Measurements from ENCODE around the gene PADI3.
"Not testable (repeated sequence)": the region's sequence is repeated elsewhere in the genome, so short reads cannot be mapped to it uniquely, and the experiment has no call there.

The PADI3 gene

DNA sequence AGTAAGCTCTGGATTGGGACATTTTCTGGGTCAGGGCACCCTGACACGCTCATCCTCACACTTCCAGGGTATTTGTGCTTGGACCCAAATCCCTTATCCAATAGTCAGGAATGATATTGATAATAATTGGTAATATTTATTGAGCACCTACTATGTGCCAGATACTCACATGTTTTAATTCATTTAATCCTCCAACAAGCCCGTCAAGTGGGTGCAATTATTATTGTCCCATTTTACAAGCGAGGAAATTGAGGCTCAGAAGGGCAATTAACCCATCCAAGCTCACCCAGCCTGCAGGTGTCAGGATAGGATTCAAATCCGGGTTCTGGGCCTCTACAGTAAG, 11.4 kb upstream of the PADI3 start:
- H3K4me3 ChIP-seq (ENCODE audit: low read length in 2 of 2), result no peak overlapping the region

DNA sequence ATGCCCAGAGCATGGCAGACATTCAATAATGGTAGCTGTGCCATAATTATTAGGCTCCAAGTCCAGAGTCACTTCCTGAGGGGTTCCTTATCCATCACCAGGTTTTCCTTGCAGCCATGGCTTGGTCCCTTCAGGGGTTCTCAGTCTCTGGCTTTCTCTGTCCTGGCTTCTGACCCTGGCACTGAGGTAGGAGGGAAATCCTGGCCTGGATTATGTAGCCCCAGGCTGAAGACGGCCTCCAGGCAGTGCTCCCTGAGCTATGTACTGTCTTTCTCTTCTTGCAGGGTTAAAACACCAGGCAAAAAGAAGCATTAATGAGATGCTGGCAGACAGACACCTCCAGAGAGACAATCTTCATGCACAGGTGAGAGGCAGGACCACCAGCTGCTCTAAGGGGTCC, 9.5 kb upstream of the PADI3 start:
- Histone ChIP-seq H3K36me3 (ENCODE audit: control insufficient read depth in 2 of 2, insufficient read depth in 2 of 2, low read length in 2 of 2) (no peaks in the 10 kb centered on the region), H3K4me1 (ENCODE audit: control insufficient read depth in 2 of 2, insufficient read depth in 2 of 2, low read length in 2 of 2) (peaks cover 4 to 10% of the 10 kb centered on the region in 2 donors), H3K4me3 (ENCODE audit: low read length in 2 of 2) (no peak overlapping the region), H3K27me3 (ENCODE audit: control insufficient read depth in 2 of 2, insufficient read depth in 2 of 2, low read length in 2 of 2) (no peaks in the 10 kb centered on the region), H3K9me3 (ENCODE audit: control insufficient read depth in 2 of 2, low read length in 2 of 2) (no peaks in the 10 kb centered on the region), H3K27ac (ENCODE audit: low read depth in 2 of 2, low read length in 2 of 2) (no peak overlapping the region), H3K9ac (ENCODE audit: low read depth in 1 of 2, low read length in 2 of 2) (no peak overlapping the region)

More for the DNA sequence above, 11.4 kb upstream of the PADI3 start:
- Histone ChIP-seq H3K36me3 (ENCODE audit: control insufficient read depth in 2 of 2, insufficient read depth in 2 of 2, low read length in 2 of 2) (no peaks in the 10 kb centered on the region), H3K9me3 (ENCODE audit: control insufficient read depth in 2 of 2, low read length in 2 of 2) (no peaks in the 10 kb centered on the region), H3K9ac (ENCODE audit: low read depth in 1 of 2, low read length in 2 of 2) (no peak overlapping the region), H3K27ac (ENCODE audit: low read depth in 2 of 2, low read length in 2 of 2) (no peak overlapping the region), H3K27me3 (ENCODE audit: control insufficient read depth in 2 of 2, insufficient read depth in 2 of 2, low read length in 2 of 2) (no peaks in the 10 kb centered on the region), H3K4me1 (ENCODE audit: control insufficient read depth in 2 of 2, insufficient read depth in 2 of 2, low read length in 2 of 2) (peaks cover 18 to 29% of the 10 kb centered on the region in 2 donors)

DNA sequence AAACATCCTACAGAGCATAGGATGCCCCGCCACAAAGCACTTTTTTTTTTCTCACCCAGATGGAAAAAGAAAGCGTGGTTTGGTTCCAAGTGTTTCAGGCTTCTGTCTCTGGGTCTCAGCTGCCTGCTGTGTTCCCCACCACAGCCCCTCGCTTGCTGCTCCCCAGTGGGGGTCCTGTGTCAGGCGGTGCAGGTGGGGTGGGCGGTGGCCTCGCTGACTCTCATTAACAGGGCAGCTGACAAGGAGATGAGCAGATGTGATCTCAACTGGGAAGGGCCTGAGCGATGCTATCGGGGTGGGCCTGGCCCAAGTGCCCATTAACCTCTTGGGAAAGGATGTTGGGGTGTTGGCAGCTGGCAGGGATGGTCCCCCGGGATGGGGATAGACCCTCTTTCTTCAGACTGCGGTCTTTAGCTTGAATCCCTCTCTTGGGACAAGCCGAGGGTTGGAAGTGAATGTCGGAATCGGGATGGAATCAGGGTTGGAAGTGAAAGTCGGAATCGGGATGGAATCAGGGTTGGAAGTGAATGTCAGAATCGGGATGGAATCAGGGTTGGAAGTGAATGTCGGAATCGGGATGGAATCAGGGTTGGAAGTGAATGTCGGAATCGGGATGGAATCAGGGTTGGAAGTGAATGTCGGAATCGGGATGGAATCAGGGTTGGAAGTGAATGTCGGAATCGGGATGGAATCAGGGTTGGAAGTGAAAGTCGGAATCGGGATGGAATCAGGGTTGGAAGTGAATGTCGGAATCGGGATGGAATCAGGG, 7.7 kb upstream of the PADI3 start:
- not testable (repeated sequence) for H3K4me3 ChIP-seq (ENCODE audit: low read length in 2 of 2); H3K9ac ChIP-seq (ENCODE audit: low read depth in 1 of 2, low read length in 2 of 2); H3K27ac ChIP-seq (ENCODE audit: low read depth in 2 of 2, low read length in 2 of 2); H3K9me3 ChIP-seq (ENCODE audit: control insufficient read depth in 2 of 2, low read length in 2 of 2); H3K27me3 ChIP-seq (ENCODE audit: control insufficient read depth in 2 of 2, insufficient read depth in 2 of 2, low read length in 2 of 2); H3K36me3 ChIP-seq (ENCODE audit: control insufficient read depth in 2 of 2, insufficient read depth in 2 of 2, low read length in 2 of 2); H3K4me1 ChIP-seq (ENCODE audit: control insufficient read depth in 2 of 2, insufficient read depth in 2 of 2, low read length in 2 of 2)

DNA sequence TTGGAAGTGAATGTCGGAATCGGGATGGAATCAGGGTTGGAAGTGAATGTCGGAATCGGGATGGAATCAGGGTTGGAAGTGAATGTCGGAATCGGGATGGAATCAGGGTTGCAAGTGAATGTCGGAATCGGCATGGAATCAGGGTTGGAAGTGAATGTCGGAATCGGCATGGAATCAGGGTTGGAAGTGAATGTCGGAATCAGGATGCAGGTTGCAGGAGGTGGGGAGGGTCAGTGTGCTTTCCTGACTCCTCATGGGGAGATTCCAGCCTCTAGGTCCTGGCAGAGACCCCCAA, 7.2 kb upstream of the PADI3 start:
- H3K27me3 ChIP-seq (ENCODE audit: control insufficient read depth in 2 of 2, insufficient read depth in 2 of 2, low read length in 2 of 2); H3K4me3 ChIP-seq (ENCODE audit: low read length in 2 of 2); H3K9ac ChIP-seq (ENCODE audit: low read depth in 1 of 2, low read length in 2 of 2): not testable (repeated sequence)

DNA sequence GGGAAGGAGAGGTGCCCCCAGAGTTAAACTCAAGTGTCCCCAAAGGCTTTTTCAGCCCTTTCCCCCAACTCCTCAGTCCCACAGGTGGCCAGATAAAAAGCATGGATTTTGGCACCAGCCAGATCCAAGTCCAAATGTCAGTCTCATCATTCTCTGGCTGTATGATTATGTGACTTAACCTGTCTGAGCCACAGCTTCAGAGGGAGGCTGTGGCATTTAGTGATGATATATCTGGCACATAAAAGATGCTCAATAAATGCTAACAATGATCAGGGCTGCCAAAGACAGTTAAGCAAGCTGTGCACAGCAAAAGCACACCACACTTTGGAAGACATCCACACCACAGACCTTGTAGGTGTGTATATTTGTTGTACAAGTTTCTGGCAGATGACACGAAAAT, 5.6 kb upstream of the PADI3 start:
- no peaks in the 10 kb centered on the region for H3K36me3 ChIP-seq (ENCODE audit: control insufficient read depth in 2 of 2, insufficient read depth in 2 of 2, low read length in 2 of 2)
- no peaks in the 10 kb centered on the region for H3K9me3 ChIP-seq (ENCODE audit: control insufficient read depth in 2 of 2, low read length in 2 of 2)
- H3K9ac ChIP-seq (ENCODE audit: low read depth in 1 of 2, low read length in 2 of 2), result no peak overlapping the region
- no peak overlapping the region for H3K4me3 ChIP-seq (ENCODE audit: low read length in 2 of 2)
- no peaks in the 10 kb centered on the region for H3K4me1 ChIP-seq (ENCODE audit: control insufficient read depth in 2 of 2, insufficient read depth in 2 of 2, low read length in 2 of 2)
- H3K27me3 ChIP-seq (ENCODE audit: control insufficient read depth in 2 of 2, insufficient read depth in 2 of 2, low read length in 2 of 2), result no peaks in the 10 kb centered on the region
- H3K27ac ChIP-seq (ENCODE audit: low read depth in 2 of 2, low read length in 2 of 2), result no peak overlapping the region

More for the DNA sequence above, 7.2 kb upstream of the PADI3 start:
- not testable (repeated sequence) for H3K27ac ChIP-seq (ENCODE audit: low read depth in 2 of 2, low read length in 2 of 2); H3K4me1 ChIP-seq (ENCODE audit: control insufficient read depth in 2 of 2, insufficient read depth in 2 of 2, low read length in 2 of 2); H3K9me3 ChIP-seq (ENCODE audit: control insufficient read depth in 2 of 2, low read length in 2 of 2); H3K36me3 ChIP-seq (ENCODE audit: control insufficient read depth in 2 of 2, insufficient read depth in 2 of 2, low read length in 2 of 2)

DNA sequence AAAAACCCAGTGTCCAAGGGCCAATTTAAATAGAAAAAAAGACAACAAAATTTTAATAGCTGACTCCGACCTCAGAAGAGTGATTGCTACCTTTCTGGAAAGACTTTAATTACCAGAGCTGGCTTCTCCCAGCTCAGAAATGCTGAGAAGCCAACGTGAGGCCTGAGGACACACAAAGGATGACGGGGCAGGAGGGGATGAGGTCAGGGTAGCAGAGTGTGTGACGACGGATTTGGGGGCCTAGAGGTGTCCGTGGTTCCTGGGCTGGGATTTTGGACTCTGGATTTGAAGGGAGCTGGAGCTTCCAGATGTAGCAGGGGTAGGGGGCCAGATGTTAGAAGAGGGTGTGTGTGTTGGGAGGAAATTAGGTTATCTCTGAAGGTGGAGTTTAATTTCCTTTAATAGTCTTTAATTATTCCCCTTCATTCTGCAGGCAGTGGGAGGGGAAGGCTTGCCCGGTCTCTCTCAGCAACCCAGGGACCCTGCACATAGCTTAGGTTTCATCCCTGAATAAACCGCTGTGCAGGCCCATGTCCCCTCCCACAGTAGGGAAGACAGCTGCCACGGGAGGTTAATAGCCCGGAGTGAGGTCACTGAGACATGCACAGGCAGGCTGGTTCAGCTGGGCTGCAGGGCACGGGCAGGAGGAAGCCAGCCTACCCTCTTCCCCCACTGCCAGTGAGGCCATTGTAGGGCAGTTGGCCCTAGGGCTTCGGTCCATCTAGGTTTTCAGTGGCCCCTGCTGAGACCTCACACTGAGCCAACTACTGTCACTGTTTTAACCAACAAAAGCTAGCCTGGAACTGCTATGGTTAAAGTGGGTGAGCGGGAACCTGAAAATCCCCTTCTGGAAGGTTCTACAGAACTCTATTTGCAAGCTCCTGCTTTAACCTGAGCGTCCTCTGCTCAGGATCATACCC, 3.8 kb upstream of the PADI3 start:
- Histone ChIP-seq H3K27me3 (ENCODE audit: control insufficient read depth in 2 of 2, insufficient read depth in 2 of 2, low read length in 2 of 2) (no peaks in the 10 kb centered on the region), H3K4me1 (ENCODE audit: control insufficient read depth in 2 of 2, insufficient read depth in 2 of 2, low read length in 2 of 2) (peaks cover 0 to under 1% of the 10 kb centered on the region in 2 donors), H3K9me3 (ENCODE audit: control insufficient read depth in 2 of 2, low read length in 2 of 2) (no peaks in the 10 kb centered on the region), H3K4me3 (ENCODE audit: low read length in 2 of 2) (no peak overlapping the region), H3K36me3 (ENCODE audit: control insufficient read depth in 2 of 2, insufficient read depth in 2 of 2, low read length in 2 of 2) (no peaks in the 10 kb centered on the region), H3K27ac (ENCODE audit: low read depth in 2 of 2, low read length in 2 of 2) (no peak overlapping the region), H3K9ac (ENCODE audit: low read depth in 1 of 2, low read length in 2 of 2) (no peak overlapping the region)

DNA sequence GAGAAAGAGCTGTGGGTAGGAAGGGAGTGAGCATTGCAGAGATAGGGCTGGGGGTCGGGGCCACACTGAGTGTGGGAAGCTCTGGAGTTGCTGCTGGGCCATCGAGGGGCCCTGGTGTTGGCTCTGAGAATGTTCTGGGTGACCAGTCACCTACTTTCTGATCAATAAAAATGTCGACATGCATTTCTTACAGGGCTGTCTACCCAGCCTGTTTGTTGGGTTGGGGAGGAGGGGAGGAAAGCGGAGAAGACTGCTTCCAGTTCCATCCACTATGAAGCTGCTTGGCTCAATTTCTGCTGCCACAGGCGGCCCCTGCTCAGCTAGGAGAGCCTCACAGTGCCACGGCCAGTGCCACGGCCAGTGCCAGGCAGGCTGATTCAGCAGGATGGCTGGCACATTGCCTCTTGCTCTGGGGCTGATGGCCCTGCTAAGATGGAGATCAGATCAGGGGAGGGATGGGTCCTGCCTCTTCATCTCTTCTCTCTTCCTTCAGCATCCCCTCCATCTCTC, 3.0 kb upstream of the PADI3 start:
- Histone ChIP-seq H3K27ac (ENCODE audit: low read depth in 2 of 2, low read length in 2 of 2) (no peak overlapping the region), H3K36me3 (ENCODE audit: control insufficient read depth in 2 of 2, insufficient read depth in 2 of 2, low read length in 2 of 2) (no peaks in the 10 kb centered on the region), H3K9me3 (ENCODE audit: control insufficient read depth in 2 of 2, low read length in 2 of 2) (no peaks in the 10 kb centered on the region), H3K9ac (ENCODE audit: low read depth in 1 of 2, low read length in 2 of 2) (no peak overlapping the region), H3K4me1 (ENCODE audit: control insufficient read depth in 2 of 2, insufficient read depth in 2 of 2, low read length in 2 of 2) (peaks cover 1 to 9% of the 10 kb centered on the region in 2 donors), H3K4me3 (ENCODE audit: low read length in 2 of 2) (no peak overlapping the region), H3K27me3 (ENCODE audit: control insufficient read depth in 2 of 2, insufficient read depth in 2 of 2, low read length in 2 of 2) (no peaks in the 10 kb centered on the region)

DNA sequence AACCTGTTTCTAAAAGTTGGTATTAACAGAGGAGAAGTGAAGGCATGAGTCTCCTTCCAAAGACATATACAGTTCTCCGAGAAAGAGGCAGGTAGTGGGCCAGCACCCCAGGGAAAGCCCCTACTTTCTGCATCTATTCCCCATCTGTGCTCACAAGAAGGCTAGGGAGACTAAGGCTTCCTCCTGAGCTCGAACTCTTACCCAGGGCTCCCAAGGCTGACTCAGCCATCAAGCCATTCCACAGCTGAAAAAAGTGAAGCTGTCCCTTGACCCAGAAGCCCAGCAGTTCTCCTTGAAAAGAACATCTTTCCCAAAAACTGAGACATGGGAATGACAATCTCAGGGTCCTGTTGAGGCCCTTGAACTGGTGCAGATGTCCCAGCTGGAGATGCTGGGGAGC, 1.9 kb upstream of the PADI3 start:
- no peak overlapping the region for H3K27ac ChIP-seq (ENCODE audit: low read depth in 2 of 2, low read length in 2 of 2)
- no peak overlapping the region for H3K4me3 ChIP-seq (ENCODE audit: low read length in 2 of 2)
- H3K27me3 ChIP-seq (ENCODE audit: control insufficient read depth in 2 of 2, insufficient read depth in 2 of 2, low read length in 2 of 2), result no peaks in the 10 kb centered on the region
- no peaks in the 10 kb centered on the region for H3K9me3 ChIP-seq (ENCODE audit: control insufficient read depth in 2 of 2, low read length in 2 of 2)
- no peak overlapping the region for H3K9ac ChIP-seq (ENCODE audit: low read depth in 1 of 2, low read length in 2 of 2)
- peaks cover 6 to 18% of the 10 kb centered on the region in 2 donors for H3K4me1 ChIP-seq (ENCODE audit: control insufficient read depth in 2 of 2, insufficient read depth in 2 of 2, low read length in 2 of 2)
- no peaks in the 10 kb centered on the region for H3K36me3 ChIP-seq (ENCODE audit: control insufficient read depth in 2 of 2, insufficient read depth in 2 of 2, low read length in 2 of 2)

DNA sequence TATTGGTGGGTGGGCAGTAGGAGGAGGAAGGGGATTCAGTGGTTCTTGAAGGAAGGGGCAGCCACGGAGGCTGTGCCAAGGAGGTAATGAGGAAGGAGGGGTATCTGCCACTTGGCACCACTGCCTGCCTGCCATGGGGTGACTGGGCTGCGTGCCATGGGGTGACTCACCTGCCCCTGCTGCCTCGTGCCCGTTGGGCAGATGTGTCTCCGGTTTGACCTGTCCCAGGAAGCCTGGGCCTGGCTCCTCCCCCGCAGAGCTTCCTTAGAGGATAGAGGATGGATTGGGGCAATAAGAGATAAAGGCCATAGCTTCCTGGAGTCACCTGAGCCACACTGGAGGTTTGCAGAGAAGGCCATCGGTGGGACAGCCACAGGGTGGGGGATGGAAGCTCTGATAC, 1.7 kb downstream of the PADI3 start:
- Histone ChIP-seq H3K4me1 (ENCODE audit: control insufficient read depth in 2 of 2, insufficient read depth in 2 of 2, low read length in 2 of 2) (peaks cover 6 to 26% of the 10 kb centered on the region in 2 donors), H3K9ac (ENCODE audit: low read depth in 1 of 2, low read length in 2 of 2) (no peak overlapping the region), H3K9me3 (ENCODE audit: control insufficient read depth in 2 of 2, low read length in 2 of 2) (no peaks in the 10 kb centered on the region), H3K27me3 (ENCODE audit: control insufficient read depth in 2 of 2, insufficient read depth in 2 of 2, low read length in 2 of 2) (no peaks in the 10 kb centered on the region), H3K4me3 (ENCODE audit: low read length in 2 of 2) (no peak overlapping the region), H3K27ac (ENCODE audit: low read depth in 2 of 2, low read length in 2 of 2) (peak overlapping the region; percentile 53 to 61), H3K36me3 (ENCODE audit: control insufficient read depth in 2 of 2, insufficient read depth in 2 of 2, low read length in 2 of 2) (no peaks in the 10 kb centered on the region)

DNA sequence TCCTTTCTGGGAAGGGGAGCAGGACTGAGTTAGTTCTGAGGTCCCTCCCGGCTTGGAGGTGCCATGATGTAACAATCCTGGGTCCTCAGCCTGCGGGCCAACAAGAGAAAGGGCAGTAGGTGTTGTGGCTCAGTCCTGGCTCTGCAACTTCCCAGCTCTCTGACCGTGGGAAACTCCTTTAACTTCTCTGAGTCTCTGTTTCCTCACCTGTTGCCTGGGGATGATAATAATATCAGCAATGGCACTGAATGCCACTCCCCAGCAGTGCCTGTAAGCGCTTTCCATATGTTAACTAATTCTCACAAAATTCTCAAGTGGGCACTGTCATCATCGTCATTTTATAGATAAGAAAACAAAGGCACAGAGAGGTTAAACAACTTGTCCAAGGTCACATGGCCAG, 2.3 kb downstream of the PADI3 start:
- Histone ChIP-seq H3K36me3 (ENCODE audit: control insufficient read depth in 2 of 2, insufficient read depth in 2 of 2, low read length in 2 of 2) (no peaks in the 10 kb centered on the region), H3K9me3 (ENCODE audit: control insufficient read depth in 2 of 2, low read length in 2 of 2) (no peaks in the 10 kb centered on the region), H3K27ac (ENCODE audit: low read depth in 2 of 2, low read length in 2 of 2) (peak overlapping the region; percentile 53 to 61), H3K9ac (ENCODE audit: low read depth in 1 of 2, low read length in 2 of 2) (no peak overlapping the region), H3K4me1 (ENCODE audit: control insufficient read depth in 2 of 2, insufficient read depth in 2 of 2, low read length in 2 of 2) (peaks cover 6 to 28% of the 10 kb centered on the region in 2 donors), H3K27me3 (ENCODE audit: control insufficient read depth in 2 of 2, insufficient read depth in 2 of 2, low read length in 2 of 2) (no peaks in the 10 kb centered on the region), H3K4me3 (ENCODE audit: low read length in 2 of 2) (no peak overlapping the region)

Measured in mucosa of rectum (tissue), 2 donors.